H4 (cell line): ENCODE results near the gene SRRM2. TPM values are rescaled to one million over a fixed set of nuclear protein-coding genes. Genes with fewer than 3 reads are reported as not detected.

ENCODE experiments used
- DNase-seq: peaks from one replicate; pipeline ENCODE4 v3.0.0-alpha.2; 2015; ENCODE audit warnings: low spot score
- total RNA-seq: library from RNA; depleted of rRNA; stranded (reverse); fragments of >200 nt; shearing (Covaris generic); gene quantifications from 2 replicates; pipeline ENCODE4 v1.2.3, GENCODE V29; 2014

The SRRM2 gene
- total RNA-seq, 1 experiment from 2014 or later, result 16.1 TPM

DNA sequence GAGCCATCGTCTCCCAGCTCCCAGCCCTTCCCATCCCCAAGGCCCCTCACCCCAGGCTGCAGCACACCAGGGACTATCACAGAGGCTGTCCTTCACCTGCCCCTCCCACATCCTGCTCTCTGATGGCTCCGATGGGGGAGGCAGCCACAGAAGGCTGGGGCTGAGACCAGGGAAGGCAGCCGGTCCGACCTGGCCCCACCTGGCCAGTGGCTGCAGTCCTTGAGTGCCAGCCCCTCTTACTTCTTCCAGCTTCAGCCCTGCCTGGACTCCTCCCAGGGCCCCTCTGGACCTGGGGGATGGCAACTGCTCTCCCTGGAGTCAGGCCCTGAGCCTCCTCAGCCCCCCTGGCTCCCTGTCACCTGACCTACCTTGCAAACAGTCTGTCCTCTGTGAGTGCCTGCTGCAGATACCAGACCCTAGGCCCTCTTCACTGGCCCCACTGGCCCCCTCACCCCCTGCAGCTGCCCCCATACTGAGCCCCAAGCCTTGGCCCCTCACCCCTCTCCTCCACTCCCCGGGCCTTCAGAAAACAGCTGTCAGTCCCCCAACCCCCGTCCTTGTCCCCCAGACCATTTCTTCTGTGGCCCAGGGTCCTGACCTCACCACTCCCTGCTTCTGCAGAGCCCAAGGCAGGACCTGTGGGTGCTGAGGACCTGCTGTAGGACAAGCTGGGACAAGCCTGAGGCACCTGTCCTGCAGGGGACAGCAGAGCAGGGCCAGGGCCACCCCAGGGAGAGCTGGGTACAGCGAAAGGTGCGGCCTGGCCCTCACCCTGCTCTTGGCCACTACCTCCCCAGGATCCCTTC, 12.6 kb upstream of the SRRM2 start:
- DNase-seq, result no peak

GRCh38 chr16:2740476-2740875, 12.0 kb upstream of the SRRM2 start:
- no peak for DNase-seq

DNA sequence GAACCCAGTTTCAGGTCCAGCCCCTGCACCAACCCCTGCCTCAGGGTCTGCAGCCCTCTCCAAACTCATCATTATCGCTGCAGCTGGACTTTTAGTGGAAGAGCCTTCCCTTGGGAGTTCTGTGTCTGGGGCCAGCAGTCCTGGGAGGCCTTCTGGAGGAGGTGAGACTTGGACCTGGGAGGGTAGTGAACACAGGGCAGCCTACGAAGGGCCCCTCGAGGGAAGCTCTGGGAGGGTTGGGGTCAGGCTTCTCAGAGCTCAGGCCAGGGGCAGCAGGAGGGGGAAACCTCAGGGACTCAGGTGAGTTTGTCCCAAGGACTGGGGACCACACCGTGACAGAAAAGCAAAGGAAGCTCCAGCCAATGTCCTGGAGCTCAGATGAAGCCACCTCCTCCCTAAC, 11.3 kb upstream of the SRRM2 start:
- no peak for DNase-seq

GRCh38 chr16:2742323-2743006, 10.0 kb upstream of the SRRM2 start:
- DNase-seq, result no peak

- DNase-seq, result no peak
Observed at GRCh38 chr16:2743007-2743810, 9.2 kb upstream of the SRRM2 start.

DNA sequence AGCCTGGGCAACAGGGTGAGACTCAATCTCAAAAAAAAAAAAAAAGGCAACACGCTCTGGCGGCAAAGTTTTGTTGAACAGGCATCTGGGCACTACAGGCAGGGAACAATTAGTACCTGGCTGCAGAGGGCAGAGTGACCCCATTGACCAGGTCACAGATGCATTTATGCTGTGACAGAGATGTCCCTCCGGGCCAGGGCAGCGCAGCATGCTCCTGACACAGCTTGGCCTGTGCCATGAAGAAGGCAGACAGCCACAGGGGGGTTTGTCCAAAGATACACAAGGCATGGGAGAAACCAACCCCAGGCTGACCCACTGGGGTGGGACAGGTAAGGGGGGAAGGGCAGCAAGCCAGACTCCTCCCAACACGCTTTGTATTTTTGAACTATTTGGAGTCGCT, 7.7 kb upstream of the SRRM2 start:
- no peak for DNase-seq

DNA sequence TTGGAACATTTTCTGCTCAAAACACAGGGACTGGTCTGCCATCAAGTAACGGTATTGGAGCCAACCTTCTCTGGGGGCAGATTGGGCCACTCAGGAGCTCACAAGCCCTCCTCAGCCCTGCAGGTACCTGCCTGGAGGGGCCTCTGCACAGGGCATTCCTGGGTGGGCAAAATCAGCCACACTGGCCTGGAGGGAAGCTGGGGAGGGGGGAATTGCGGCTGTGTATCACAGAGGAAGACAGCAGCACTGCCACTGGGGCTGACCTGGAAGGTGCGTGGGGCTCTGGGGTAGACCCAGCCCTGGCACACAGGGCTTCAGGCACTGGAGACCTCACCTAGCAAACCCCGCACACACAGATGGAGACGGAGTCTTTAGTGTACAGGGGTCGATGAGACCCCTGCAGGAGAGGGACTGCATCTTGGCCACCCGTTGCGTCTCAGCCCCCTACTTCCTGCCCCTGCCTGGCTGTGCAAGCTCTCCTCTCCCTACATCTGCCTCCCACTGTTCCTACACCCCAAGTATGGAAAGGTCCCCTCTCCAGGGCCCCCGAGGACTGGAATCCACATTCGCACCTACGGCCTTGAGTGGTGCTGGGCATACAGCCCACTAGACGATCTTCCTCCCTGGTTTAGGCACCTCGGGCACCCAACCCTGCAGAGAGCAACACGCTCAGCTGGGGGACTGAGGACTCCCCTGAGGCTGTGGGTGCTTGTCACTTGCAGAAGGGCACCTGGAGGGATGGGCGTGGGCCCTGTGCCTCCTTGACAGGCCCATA, 7.1 kb upstream of the SRRM2 start:
- no peak for DNase-seq

GRCh38 chr16:2745961-2746360, 6.5 kb upstream of the SRRM2 start:
- no peak for DNase-seq

GRCh38 chr16:2748757-2749455, 3.5 kb upstream of the SRRM2 start:
- no peak for DNase-seq

GRCh38 chr16:2749476-2749875, 3.0 kb upstream of the SRRM2 start:
- DNase-seq, result no peak

DNA sequence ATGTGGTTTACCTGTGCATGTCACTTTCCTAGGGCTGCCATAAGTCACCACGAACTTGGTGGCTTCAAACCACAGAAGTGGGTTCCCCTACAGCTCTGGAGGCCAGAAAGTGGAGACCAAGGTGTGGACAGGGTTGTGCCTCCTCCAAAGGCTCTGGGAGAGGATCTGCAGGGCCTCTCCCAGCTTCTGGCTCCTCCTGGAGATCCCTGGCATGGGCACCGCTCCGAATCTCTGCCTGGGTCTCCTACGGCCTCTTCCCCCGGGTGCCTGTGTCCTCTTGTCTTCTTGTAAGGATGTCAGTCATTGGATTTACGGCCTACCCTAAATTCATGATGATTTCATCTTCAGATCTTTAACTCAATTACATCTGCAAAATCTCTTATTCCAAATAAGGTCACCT, 2.5 kb upstream of the SRRM2 start:
- DNase-seq, result no peak

GRCh38 chr16:2751577-2752034, 832 bp upstream of the SRRM2 start:
- no peak for DNase-seq

DNA sequence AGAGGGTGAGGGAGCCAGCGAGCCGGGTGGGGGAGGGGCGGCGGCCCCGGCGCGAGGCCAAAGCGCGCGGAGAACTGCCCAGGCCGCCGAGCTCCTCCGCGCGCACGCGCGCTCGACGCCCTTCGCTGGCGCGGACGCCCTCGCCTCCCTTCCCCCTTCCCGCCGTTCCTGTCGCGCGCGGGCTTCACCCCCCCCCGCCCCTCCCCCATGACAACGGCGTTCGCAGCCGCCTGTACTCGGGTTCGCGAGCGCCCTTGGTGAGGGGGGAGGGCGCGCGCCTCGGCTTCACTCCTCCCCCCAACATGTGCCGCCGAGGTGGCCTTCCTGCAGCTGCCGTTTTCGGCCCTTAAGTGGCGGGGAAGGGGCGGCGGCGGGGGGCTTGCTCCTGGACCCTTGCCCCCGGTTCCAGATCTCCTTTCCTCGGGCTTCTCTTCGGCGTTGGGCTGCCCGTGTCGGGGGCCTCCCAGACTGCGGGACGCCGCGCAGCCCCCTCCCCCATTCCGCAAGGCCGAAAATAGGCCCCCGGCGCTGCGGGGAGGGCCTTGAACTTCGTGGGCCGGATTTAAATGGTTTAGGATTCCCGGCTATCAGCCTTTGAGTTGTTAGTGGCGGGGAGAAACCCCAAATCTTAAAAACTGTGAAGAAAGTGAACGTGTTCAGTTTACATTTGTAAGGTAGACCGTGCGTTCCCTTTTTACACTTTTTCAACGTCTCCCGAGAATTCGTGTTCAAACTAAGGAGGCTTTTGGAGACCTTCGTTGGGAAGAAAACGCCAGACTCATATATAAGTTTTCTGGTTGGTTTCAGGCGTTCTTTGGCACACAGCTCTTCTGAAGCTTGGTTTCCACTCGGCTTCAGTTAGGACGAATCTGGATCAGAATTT, 653 bp downstream of the SRRM2 start:
- DNase-seq, result peak; percentile 75

DNA sequence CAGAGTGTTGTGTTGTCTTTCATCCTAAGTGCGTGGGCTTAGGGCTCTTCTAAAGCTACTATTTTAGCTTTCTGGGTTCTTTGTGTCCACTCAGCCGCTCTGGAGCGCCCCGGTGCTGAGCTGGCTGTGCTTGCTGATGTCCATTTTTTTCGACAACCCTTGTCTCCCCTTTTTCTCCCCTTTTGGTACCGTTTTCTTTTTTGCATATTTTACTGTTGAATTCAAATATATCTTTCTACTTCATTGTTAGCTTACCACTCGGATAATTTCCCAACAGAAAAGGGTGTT, 1.2 kb downstream of the SRRM2 start:
- no peak for DNase-seq

DNA sequence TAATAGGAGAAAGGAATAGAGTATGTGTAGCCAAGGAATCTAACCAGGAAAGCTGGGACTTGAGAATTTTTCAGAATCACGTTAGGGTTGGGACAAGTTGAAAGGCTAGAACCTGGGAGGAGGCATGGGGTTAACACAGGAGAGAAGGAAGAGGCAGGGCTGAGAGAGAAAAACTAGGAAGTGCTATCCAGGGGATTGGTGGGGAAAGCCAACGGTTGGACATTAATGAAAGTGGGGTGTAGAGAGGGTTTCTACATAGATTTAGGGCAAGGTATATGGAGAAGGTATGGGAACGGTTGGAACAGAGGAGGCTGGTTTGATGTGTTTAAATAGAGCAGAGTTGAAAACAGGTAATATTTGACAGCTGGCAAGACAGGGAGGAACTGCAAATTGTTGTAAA, 2.7 kb downstream of the SRRM2 start:
- no peak for DNase-seq

- DNase-seq, result no peak
Observed at GRCh38 chr16:2756288-2757015, 4.0 kb downstream of the SRRM2 start.

GRCh38 chr16:2757344-2757743, 4.9 kb downstream of the SRRM2 start:
- DNase-seq, result no peak

DNA sequence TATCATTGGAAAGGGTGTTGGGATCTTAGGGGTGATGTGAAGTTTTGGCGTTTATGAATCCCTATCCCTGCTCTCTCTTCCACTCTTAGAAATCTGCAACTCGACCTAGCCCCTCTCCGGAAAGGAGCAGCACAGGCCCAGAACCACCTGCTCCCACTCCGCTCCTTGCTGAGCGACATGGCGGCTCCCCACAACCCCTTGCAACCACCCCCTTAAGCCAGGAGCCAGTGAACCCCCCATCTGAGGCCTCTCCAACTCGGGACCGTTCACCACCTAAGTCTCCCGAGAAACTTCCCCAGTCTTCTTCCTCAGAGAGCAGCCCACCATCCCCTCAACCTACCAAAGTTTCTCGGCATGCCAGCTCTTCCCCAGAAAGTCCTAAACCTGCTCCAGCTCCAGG, 9.0 kb downstream of the SRRM2 start:
- no peak for DNase-seq

- DNase-seq, result no peak
Observed at GRCh38 chr16:2761886-2762583, 9.6 kb downstream of the SRRM2 start.
